Ascending aorta (tissue), 1 donor: ENCODE data around the gene ARCN1. TPM values are rescaled to one million over a fixed set of nuclear protein-coding genes. Genes with fewer than 3 reads are reported as not detected.

ENCODE experiments used
- total RNA-seq: library from RNA; depleted of rRNA; stranded (reverse); fragments of >200 nt; gene quantifications from one replicate; pipeline ENCODE4 v1.1.0, GENCODE V29; 2016

ARCN1 gene
- total RNA-seq, 1 donor from 2014 or later = 93.8 TPM

Other genes with a start within 250 kb of the ARCN1 start
- gene CD3D, start 229.7 kb upstream of the ARCN1 start, total RNA-seq = not detected
- not detected for gene CD3G, start 228.1 kb upstream of the ARCN1 start, total RNA-seq
- 24.6 TPM for gene UBE4A, start 212.8 kb upstream of the ARCN1 start, total RNA-seq
- gene ATP5MG, start 170.8 kb upstream of the ARCN1 start, total RNA-seq = 23.7 TPM
- 61.3 TPM for gene KMT2A, start 135.9 kb upstream of the ARCN1 start, total RNA-seq
- 30.4 TPM for gene TTC36, start 44.9 kb upstream of the ARCN1 start, total RNA-seq
- 133 TPM for gene TMEM25, start 41.2 kb upstream of the ARCN1 start, total RNA-seq
- 34.9 TPM for gene IFT46, start 6.5 kb upstream of the ARCN1 start, total RNA-seq
- 200 TPM for gene PHLDB1, start 35.2 kb downstream of the ARCN1 start, total RNA-seq
- not detected for gene TREH, start 107.2 kb downstream of the ARCN1 start, total RNA-seq
- gene DDX6, start 218.8 kb downstream of the ARCN1 start, total RNA-seq = 25.9 TPM